ENCODE results near the gene SDCBP2.

Gene SDCBP2

DNA sequence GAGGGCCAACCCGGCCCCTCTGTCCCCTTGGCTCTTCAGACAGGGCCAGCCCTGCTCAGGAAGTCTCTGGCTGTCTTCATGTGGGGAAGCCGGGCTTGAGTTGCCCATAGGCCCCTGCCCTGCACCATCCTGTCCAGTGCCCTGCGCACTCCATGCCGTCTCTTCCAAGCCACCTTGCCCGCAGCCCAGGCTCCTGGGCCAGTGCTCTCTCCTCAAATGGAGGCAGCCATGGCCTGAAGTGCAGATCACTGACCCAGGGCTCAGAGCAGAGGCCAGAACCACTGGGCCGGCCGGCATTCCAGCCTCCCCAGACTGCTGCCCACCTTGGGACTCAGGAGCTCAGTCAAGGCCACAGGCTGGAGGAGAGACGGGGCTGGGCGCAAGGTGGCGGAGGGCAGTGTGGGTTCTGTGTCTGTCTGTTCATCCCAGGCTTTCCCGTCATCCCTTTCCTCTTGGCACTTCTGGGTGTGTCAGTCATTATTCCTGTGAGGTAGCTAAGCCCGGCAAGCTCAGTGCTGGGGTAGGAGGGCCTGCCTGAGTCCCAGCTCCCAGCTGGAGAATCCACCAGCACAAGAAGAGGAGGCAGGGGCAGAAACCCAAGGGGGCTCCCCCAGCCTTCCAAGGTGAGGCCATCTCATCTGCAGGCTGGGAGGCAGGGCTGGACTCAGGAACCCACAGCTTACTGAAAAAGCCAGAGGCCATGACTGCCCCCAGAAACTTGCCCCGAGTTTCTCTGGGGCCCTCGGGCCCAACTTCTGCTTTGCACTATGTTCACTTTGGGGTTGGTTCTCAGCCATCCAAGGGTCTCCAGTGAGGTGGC is 22.4 kb downstream of the SDCBP2 start:
- H3K4me3 ChIP-seq (ENCODE audit: low read length): no peak overlapping the region
- TF ChIP-seq, protein P1, sequence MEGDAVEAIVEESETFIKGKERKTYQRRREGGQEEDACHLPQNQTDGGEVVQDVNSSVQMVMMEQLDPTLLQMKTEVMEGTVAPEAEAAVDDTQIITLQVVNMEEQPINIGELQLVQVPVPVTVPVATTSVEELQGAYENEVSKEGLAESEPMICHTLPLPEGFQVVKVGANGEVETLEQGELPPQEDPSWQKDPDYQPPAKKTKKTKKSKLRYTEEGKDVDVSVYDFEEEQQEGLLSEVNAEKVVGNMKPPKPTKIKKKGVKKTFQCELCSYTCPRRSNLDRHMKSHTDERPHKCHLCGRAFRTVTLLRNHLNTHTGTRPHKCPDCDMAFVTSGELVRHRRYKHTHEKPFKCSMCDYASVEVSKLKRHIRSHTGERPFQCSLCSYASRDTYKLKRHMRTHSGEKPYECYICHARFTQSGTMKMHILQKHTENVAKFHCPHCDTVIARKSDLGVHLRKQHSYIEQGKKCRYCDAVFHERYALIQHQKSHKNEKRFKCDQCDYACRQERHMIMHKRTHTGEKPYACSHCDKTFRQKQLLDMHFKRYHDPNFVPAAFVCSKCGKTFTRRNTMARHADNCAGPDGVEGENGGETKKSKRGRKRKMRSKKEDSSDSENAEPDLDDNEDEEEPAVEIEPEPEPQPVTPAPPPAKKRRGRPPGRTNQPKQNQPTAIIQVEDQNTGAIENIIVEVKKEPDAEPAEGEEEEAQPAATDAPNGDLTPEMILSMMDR (conservative IDR thresholded peaks at IDR 0.05; ENCODE audit: low read depth, low read length): no peak
- no peak for DNase-seq (ENCODE audit: low read depth)

DNA sequence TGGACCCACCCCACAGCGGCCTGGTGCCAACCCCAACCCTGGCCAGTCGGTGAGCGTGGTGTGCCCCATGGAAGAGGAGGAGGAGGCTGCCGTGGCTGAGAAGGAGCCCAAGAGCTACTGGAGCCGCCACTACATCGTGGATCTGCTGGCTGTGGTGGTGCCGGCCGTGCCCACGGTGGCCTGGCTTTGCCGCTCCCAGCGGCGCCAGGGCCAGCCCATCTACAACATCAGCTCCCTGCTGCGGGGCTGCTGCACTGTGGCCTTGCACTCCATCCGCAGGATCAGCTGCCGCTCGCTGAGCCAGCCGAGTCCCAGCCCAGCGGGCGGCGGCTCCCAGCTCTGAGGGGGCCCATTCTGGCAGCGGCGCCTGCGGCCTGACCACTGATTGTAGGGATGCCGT is 23.2 kb downstream of the SDCBP2 start:
- TF ChIP-seq, protein P1 (conservative IDR thresholded peaks at IDR 0.05; ENCODE audit: low read depth, low read length): no peak
- DNase-seq (ENCODE audit: low read depth): no peak
- no peak overlapping the region for H3K4me3 ChIP-seq (ENCODE audit: low read length)

DNA sequence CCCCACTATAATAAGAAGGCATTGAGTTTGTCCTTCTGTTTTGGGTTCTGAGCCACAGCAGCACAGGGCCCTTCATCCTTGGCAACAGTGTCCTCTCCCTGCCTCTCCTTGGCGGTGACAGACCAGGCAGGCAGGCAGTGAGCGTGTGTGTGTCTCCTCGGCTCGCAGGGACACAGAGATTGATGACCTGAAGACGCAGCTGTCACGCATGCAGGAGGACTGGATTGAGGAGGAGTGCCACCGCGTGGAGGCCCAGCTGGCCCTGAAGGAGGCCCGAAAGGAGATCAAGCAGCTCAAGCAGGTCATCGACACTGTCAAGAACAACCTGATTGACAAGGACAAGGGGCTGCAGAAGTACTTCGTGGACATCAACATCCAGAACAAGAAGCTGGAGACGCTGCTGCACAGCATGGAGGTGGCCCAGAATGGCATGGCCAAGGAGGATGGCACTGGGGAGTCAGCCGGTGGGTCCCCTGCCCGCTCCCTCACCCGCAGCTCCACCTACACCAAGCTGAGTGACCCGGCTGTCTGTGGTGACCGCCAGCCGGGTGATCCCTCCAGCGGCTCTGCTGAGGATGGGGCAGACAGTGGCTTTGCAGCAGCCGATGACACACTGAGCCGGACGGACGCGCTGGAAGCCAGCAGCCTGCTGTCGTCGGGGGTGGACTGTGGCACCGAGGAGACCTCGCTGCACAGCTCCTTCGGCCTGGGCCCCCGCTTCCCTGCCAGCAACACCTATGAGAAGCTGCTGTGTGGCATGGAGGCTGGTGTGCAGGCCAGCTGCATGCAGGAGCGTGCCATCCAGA is 24.0 kb downstream of the SDCBP2 start:
- H3K4me3 ChIP-seq (ENCODE audit: low read length): no peak overlapping the region
- TF ChIP-seq, protein P1 (conservative IDR thresholded peaks at IDR 0.05; ENCODE audit: low read depth, low read length): no peak
- DNase-seq (ENCODE audit: low read depth): no peak

DNA sequence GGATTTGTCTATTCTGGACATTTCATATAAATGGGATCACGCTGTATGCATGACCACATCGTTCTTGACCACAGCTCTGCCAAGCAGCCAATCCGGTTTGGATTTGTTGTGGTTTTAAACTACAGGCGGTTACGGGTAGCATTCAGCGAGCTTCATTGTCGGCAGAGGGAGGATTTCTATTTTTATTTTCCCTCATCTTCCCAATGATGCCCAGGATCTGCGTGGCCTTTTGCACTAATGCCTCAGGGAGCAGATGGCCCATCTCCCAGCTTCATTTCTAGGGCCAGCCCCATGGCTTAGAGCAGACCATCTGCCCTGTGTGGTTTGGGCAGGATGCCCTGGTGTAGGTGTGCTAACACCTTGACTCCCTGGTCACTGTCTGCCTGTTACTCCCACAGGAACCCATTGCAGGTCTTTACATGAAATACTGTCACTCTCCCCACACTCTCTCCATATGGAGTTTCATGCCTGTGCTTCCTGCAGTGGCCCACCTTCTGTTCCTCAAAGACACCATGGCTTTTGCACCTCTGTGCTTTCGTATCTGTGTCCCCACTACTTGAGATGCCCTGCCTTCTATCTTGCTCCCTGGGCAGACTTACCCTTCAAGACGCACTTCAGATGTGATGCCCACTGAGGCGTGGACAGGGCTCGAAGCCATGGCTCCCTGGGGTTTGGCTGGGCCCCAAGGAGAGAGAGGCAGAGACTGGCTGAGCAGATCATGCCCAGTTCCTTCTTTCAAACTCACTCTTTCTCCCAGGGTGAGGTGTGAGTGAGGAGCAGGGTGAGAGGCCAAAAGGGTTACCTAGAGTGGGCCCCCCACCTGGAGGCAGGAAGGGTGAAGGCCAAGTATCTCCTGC is 26.0 kb downstream of the SDCBP2 start:
- no peak overlapping the region for H3K4me3 ChIP-seq (ENCODE audit: low read length)
- TF ChIP-seq, protein P1 (conservative IDR thresholded peaks at IDR 0.05; ENCODE audit: low read depth, low read length): no peak
- no peak for DNase-seq (ENCODE audit: low read depth)

DNA sequence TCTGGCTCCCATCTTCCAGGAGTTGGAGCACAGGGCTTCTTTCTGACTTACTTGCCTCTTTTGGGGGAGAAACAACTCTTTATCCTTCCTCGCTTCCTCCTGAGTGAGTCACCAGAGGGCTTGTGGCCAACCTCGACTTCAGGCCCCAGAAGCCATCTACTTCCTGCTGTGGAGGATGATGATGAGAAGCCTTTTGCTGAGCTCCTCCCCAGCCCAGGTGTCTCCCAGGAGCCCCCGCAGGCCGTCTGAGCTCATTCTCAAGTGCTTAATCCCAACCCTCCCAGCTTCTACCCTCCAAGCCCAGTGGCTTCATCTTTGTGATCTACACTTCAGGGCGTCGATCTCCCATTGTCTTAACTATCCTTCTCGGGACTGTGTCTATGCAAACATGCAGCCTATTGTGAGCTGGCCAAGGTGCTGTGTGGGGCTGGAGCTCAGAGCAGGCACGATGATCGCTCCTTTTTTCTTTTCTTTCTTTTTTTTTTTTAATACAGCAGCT is 27.9 kb downstream of the SDCBP2 start:
- TF ChIP-seq, protein P1 (conservative IDR thresholded peaks at IDR 0.05; ENCODE audit: low read depth, low read length): no peak
- DNase-seq (ENCODE audit: low read depth): no peak
- H3K4me3 ChIP-seq (ENCODE audit: low read length): no peak overlapping the region

DNA sequence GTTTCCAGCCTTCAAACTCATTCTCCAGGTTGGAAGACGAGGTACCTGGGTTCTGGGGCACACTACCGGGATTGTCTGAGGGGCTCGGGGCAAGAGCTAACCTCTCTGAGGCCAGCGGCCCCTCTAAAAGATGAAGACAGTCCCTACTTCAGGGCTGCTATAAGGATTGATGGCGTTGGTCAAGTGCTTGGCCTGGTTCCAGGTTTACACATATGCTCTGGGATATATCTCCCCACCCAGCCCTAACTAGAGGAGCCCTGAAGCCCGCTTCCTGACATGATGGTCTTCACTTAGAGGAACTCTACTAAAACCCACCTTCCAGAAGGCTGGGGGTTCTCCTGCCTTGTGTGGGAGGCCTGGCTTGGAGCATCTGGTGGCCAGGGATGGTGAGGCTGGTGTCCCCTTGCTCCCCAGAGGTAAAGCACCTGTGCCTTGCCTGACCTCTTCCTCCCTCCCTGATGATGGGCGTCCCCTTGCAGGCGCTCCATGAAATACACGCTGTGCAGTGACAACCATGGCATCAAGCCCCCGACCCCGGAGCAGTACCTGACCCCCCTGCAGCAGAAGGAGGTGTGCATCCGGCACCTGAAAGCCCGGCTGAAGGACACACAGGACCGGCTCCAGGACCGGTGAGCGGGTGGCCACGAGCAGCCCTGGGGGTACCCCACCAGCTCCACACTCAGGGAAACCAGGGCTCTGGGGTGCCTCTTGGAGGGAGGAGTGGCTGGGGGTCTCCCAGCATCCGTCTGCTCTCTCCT is 28.7 kb downstream of the SDCBP2 start:
- DNase-seq (ENCODE audit: low read depth): no peak
- TF ChIP-seq, protein P1 (conservative IDR thresholded peaks at IDR 0.05; ENCODE audit: low read depth, low read length): no peak
- no peak overlapping the region for H3K4me3 ChIP-seq (ENCODE audit: low read length)
